Loucy (cell line): ENCODE results near the gene RPP21.

Experiments
- H2AFZ ChIP-seq: fragments of 200-600 bp; sonication (generic); 2 replicates; pipeline ENCODE4 v1.6.0; 2016; ENCODE audit warnings: antibody characterized with exemption, mild to moderate bottlenecking, low read length, moderate library complexity
- H3F3A ChIP-seq: fragments of 200-600 bp; 2 replicates; pipeline ENCODE4 v1.6.0; 2016; ENCODE audit warnings: antibody characterized with exemption, low read depth, mild to moderate bottlenecking
- H3K27me3 ChIP-seq: fragments of 200-600 bp; sonication (generic); 2 replicates; pipeline ENCODE4 v1.6.1; 2014; ENCODE audit warnings: low read length, mild to moderate bottlenecking; ENCODE audit not compliant: insufficient read depth, poor library complexity, severe bottlenecking
- H3K36me3 ChIP-seq: fragments of 200-600 bp; sonication (generic); 2 replicates; pipeline ENCODE4 v1.6.1; 2016; ENCODE audit warnings: low read length; ENCODE audit not compliant: insufficient read depth
- H3K4me1 ChIP-seq: fragments of 200-600 bp; sonication (generic); 2 replicates; pipeline ENCODE4 v1.5.1; 2014; ENCODE audit warnings: low read length, mild to moderate bottlenecking; ENCODE audit not compliant: insufficient read depth, poor library complexity, severe bottlenecking
- H3K4me2 ChIP-seq: fragments of 200-600 bp; sonication (generic); 2 replicates; pipeline ENCODE4 v1.6.0; 2014; ENCODE audit warnings: antibody characterized with exemption, low read length, low read depth, mild to moderate bottlenecking; ENCODE audit not compliant: poor library complexity, severe bottlenecking
- H3K4me3 ChIP-seq: fragments of 200-600 bp; sonication (generic); 2 replicates; pipeline ENCODE4 v1.5.1; 2014; ENCODE audit warnings: low read length, mild to moderate bottlenecking, mixed read lengths; ENCODE audit not compliant: poor library complexity, severe bottlenecking
- H3K79me2 ChIP-seq: fragments of 200-600 bp; sonication (generic); 2 replicates; pipeline ENCODE4 v1.6.1; 2014; ENCODE audit warnings: low read length; ENCODE audit not compliant: insufficient read depth
- H3K9ac ChIP-seq: fragments of 200-600 bp; sonication (generic); 2 replicates; pipeline ENCODE4 v1.6.0; 2014; ENCODE audit warnings: mild to moderate bottlenecking, low read depth, low read length, moderate library complexity; ENCODE audit not compliant: poor library complexity, severe bottlenecking
- H3K9me2 ChIP-seq: fragments of 200-600 bp; sonication (generic); replicated peaks from 2 replicates; pipeline ENCODE4 v1.6.1; 2016; ENCODE audit warnings: low read depth, low read length, mixed read lengths
- H3K9me3 ChIP-seq: fragments of 200-600 bp; sonication (generic); 2 replicates; pipeline ENCODE4 v1.6.1; 2014; ENCODE audit warnings: mild to moderate bottlenecking, antibody characterized with exemption, low read length, low read depth; ENCODE audit not compliant: insufficient read depth
- H4K20me1 ChIP-seq: fragments of 200-600 bp; sonication (generic); 2 replicates; pipeline ENCODE4 v1.6.0; 2014; ENCODE audit warnings: antibody characterized with exemption, low read length, mild to moderate bottlenecking; ENCODE audit not compliant: insufficient read depth, poor library complexity, severe bottlenecking
- EZH2phosphoT487 ChIP-seq: fragments of 200-600 bp; IDR thresholded peaks from 2 replicates; pipeline ENCODE4 v1.6.1; 2018; ENCODE audit warnings: antibody characterized with exemption, mild to moderate bottlenecking, moderate library complexity, borderline replicate concordance
- TF ChIP-seq, protein P1 (sequence below): fragments of 200-600 bp; sonication (generic); conservative IDR thresholded peaks from 2 replicates; pipeline ENCODE4 v1.5.1; 2014; ENCODE audit warnings: mild to moderate bottlenecking, antibody characterized with exemption, low read length

RPP21 gene

DNA sequence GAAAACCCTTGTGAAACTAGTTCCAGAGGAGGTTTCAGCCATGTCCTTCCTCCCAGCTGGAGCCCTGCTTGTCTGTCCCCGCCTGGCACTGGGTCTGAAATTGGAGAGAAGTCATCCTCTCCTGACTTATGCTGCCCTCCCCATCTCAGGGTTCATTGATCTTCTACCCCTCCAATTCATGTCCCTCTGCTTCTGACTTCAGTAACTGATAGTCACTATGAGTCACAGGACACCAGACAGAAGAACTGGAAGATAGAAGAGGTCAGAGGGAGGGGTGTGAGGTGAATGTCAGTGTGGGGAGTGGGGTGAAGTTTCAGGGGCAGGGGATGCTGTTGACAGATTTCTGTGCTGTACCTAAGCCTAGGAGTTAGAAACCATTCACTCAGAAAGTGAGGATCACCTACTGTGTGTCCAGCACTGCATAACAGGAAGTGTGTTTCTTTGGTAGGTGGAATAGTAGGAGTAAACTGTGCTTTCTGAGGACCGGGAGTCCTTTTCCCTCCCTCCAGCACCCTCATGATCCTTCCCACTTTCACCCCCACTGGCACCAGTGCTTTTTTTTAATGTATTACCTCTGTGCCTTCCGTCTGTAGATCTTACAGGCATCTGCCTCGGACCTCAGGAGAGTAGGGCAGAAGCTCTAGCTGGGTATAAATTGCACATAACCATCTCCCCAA lies 627 bp upstream of the RPP21 start:
- Histone ChIP-seq H2AFZ (peak overlapping the region; percentile 73), H3K36me3 (peaks cover 24% of the 10 kb centered on the region; the same call in 1 of the 2 replicates), H3K79me2 (peaks cover 12% of the 10 kb centered on the region), H3K9me2 (no peaks in the 10 kb centered on the region), H3K4me3 (peak overlapping the region; percentile 87), H4K20me1 (no peaks in the 10 kb centered on the region), H3K27me3 (no peaks in the 10 kb centered on the region), H3K9ac (peak overlapping the region; percentile 81), H3F3A (no peaks in the 10 kb centered on the region), H3K4me1 (peaks cover 13% of the 10 kb centered on the region), H3K9me3 (no peaks in the 10 kb centered on the region), H3K4me2 (peak overlapping the region; percentile 61)
- no peak for TF ChIP-seq EZH2phosphoT487
- TF ChIP-seq, protein P1, sequence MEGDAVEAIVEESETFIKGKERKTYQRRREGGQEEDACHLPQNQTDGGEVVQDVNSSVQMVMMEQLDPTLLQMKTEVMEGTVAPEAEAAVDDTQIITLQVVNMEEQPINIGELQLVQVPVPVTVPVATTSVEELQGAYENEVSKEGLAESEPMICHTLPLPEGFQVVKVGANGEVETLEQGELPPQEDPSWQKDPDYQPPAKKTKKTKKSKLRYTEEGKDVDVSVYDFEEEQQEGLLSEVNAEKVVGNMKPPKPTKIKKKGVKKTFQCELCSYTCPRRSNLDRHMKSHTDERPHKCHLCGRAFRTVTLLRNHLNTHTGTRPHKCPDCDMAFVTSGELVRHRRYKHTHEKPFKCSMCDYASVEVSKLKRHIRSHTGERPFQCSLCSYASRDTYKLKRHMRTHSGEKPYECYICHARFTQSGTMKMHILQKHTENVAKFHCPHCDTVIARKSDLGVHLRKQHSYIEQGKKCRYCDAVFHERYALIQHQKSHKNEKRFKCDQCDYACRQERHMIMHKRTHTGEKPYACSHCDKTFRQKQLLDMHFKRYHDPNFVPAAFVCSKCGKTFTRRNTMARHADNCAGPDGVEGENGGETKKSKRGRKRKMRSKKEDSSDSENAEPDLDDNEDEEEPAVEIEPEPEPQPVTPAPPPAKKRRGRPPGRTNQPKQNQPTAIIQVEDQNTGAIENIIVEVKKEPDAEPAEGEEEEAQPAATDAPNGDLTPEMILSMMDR: no peak

DNA sequence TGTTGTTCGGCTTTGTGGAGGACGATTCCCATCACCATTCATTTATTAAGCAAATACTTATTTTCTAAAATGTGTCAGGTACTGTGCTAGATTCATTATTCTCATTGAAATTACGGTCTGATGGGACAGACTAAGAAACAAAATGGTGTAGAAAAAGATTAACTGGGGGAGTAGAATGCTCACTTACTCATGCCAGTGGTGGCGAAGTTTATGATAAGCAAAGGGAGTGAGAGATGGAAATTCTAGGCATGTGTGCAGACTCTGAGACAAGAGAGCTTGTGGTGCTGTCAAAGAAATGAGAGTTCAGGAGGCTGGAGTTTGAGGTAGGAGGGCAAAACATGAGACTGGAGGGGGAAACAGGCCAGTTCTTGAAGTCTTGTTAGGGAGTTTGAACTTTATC lies 896 bp downstream of the RPP21 start:
- Histone ChIP-seq H3K36me3 (peaks cover 15% of the 10 kb centered on the region; the same call in 1 of the 2 replicates), H4K20me1 (no peaks in the 10 kb centered on the region), H3K4me3 (peak overlapping the region; percentile 87), H3K9me3 (no peaks in the 10 kb centered on the region), H3K79me2 (peaks cover 12% of the 10 kb centered on the region), H3K4me1 (peaks cover 13% of the 10 kb centered on the region), H3K9me2 (no peaks in the 10 kb centered on the region), H3F3A (no peaks in the 10 kb centered on the region), H2AFZ (no peak overlapping the region), H3K27me3 (no peaks in the 10 kb centered on the region), H3K9ac (peak overlapping the region; percentile 81), H3K4me2 (peak overlapping the region; percentile 91)
- TF ChIP-seq EZH2phosphoT487: no peak
- TF ChIP-seq, protein P1: no peak

DNA sequence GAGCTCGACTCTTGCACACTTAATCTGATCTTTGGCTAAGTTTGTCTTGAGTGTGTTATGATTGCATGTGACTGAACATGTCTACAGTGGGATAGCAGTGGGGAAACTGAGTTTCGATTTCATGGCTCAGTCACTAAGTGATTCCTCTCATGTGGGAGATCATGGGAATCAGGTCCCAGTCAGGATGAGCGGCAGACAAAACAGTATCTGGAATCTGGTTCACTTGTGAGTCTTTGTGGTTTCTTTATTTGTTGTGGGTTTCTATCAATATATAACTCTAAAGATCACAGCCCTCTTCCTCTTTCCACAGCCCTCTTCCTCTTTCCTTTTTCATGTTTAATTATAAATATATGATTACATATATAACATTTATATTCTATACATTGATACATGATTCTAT lies 4.0 kb downstream of the RPP21 start:
- Histone ChIP-seq H3F3A (no peaks in the 10 kb centered on the region), H3K9me3 (no peaks in the 10 kb centered on the region), H3K27me3 (no peaks in the 10 kb centered on the region), H2AFZ (no peak overlapping the region), H3K4me3 (no peak overlapping the region), H4K20me1 (no peaks in the 10 kb centered on the region), H3K79me2 (peaks cover 12% of the 10 kb centered on the region), H3K9me2 (no peaks in the 10 kb centered on the region), H3K4me1 (peaks cover 13% of the 10 kb centered on the region), H3K36me3 (no peaks in the 10 kb centered on the region), H3K9ac (no peak overlapping the region), H3K4me2 (no peak overlapping the region)
- TF ChIP-seq, protein P1: no peak
- no peak for TF ChIP-seq EZH2phosphoT487
